Eye (tissue), 1 donor: ENCODE measurements around the gene ZDHHC6.
A peak's percentile ranks its signal among the peaks of the same experiment; 100 is the strongest.
"Not testable (repeated sequence)": the region's sequence is repeated elsewhere in the genome, so short reads cannot be mapped to it uniquely, and the experiment has no call there.

Experiments used
- DNase-seq: peaks from one replicate; pipeline ENCODE4 v3.0.0-alpha.2; 2015

The ZDHHC6 gene

GRCh38 chr10:112446855-112447619 is at the start of gene ZDHHC6, which contains the start of gene VTI1A:
ZDHHC6 (minus strand) TSS chr10:112446914; CDS start chr10:112445436, 1,478 bp downstream.
VTI1A (plus strand) TSS chr10:112447215; CDS start chr10:112447374, 159 bp downstream.
- DNase-seq, result peak; percentile 96

GRCh38 chr10:112492736-112493135 is 46.0 kb upstream of the ZDHHC6 start:
- DNase-seq, result no peak

- no peak for DNase-seq
These were observed 44.4 kb upstream of the ZDHHC6 start for GRCh38 chr10:112491144-112491543.

DNA sequence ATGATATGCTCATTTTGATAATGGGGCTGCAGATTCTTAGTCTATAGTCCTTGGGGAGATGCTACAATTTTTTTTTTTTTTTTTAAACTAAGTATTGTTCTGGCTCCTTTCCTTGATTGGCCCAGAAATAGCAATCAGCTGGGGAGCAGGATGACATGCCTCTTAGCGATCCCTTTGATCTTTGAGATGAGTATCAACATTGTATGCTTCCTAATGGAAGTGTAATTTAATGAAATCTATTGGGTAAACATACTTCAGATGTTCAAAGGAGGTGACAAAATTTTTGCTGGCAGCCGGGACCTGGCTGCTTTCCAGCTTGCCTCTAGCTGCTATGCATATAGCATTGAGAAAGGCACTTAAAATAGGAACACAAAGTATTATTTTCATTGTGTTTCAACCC is 43.8 kb upstream of the ZDHHC6 start:
- DNase-seq, result peak; percentile 39

- DNase-seq, result no peak
These were observed 41.2 kb upstream of the ZDHHC6 start for GRCh38 chr10:112487964-112488363.

DNA sequence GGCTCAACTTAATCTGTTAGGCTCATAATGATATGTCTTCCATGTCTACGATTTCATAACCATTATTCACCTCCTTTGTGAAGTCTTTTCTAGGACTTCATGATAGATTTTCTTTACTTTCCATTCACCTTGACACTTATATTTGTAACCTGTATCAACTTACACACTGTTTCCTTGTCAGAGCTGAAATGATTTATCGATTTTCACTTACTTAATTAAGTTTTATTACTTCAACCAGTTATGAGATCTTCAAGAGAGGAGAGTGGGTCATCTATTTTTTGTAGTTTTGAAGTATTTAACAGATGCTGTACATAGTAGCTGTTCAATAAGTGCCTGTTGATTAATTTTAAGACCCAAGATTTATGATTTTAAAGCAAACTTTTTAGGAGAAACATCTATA is 37.7 kb upstream of the ZDHHC6 start:
- no peak for DNase-seq

GRCh38 chr10:112481602-112482001 is 34.9 kb upstream of the ZDHHC6 start:
- no peak for DNase-seq

DNA sequence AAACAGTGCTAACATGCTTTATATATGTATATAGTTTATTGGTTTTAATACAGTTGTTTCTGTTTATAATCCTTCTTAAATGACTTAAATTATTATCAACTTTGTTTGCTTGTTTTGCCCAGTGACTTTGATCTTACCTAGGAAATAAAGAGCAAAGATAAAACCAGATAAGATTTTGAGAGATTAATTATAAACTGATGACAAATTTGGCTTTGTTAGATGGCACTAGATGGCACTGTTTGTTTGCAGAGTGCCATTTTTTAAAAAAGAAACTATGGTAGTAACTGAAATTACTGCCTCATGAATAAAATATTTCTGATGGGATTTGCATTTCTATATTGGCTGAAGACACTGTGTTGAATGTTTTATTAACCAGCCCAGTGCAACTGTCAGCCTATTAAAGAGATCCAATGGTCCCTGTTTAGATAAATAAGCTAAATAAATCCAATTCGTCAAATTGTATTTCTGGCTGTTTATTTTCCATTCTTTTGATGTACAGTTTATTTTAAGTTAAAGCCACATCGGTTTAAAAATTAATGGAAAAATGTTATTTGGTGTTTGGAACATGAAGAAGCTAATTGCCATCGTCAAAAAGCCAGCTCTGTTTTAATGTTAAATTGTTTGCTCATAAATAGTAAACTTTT is 29.0 kb upstream of the ZDHHC6 start:
- DNase-seq, result peak; percentile 30

DNA sequence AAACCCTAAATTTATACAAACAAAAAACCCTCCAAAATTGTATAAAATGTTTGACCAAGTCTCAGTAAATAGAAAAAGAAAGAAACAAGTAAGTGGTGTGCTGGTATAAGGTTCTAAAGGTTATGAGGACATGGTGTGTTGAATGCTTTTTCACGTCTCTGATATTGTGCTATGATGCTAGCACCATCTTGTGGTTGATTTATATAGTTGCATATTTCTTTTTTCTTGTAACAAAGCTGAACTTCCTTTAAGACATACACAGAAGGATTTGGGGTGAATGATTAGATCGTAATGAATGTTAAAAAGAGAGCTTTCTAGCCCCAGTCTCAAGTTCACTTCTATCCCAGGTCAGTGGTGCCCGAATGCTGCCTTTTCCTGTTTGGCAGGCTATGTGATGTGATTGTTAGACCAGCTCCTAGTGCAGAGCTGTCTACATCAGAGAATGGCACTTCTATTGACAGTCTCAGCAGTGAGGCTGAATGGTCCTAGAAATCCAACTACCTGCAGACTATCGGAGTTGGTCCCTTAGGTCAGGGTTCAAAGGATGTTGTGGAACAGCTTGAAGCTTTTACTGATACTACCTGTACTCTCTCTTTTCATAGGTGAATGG is 25.3 kb upstream of the ZDHHC6 start:
- DNase-seq, result peak; percentile 61

DNA sequence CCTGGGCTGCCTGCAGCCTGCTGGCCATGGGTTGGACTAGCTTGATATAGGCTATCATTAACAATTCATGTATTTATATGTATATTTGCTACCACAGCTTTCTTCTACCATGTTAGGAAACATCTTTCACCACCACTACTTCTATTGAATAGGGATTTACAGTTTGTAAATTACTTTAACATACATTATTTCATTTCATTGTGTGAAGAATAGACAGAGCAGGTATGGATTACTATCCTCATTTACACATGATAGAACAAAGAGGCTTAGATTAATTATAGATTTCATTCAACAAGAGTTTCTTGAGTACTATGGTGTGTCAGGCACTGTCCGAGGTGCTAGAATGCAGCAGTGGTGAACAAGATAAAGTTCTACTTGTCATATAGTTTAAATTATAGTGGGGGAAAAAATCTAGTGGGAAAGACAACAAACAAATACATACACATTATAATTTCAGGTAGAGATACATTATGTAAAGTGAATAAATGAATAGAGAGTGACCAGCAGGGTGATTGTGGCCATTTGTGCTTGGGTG is 20.9 kb upstream of the ZDHHC6 start:
- no peak for DNase-seq

DNA sequence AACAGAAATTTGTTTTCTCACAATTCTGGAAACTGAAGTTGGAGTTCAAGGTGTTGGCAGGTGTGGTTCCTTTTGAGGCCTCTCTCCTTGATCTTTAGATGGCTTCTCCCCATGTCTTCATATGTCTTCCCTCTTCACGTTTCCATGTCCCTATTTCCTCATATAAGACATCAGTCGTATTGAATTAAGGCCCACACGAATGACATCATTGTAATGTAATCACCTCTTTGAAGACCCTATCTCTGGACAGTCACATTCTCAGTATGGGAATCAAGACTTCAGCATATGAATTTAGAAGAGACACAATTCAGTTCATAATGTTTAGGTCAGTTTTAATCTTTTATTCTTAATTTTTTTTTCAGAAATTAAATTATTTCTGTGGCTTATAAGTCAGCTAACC is 20.1 kb upstream of the ZDHHC6 start:
- no peak for DNase-seq

DNA sequence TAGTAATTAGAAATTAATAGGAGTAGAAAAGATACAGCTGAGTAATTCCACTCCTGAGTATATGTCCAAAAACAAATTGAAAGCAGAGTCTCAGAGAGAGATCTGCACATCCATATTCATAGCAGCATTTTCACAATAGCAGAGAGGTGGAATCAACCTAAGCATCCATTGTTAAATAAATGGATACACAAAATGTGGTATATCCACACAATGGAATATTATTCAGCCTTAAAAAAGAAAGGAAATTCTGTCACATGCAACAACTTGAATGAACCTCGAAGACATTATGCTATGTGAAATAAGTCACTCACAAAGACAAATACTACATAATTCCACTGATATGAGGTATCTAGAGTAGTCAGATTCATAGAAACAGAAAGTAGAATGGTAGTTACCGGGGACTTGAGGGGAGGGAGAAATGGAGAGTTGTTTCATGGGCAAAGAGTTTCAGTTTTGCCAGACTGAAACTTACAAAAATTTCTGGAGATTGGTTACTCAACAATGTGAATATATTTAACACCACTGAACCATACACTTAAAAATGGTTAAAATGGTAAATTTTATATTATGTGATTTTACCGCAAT is 18.7 kb upstream of the ZDHHC6 start:
- no peak for DNase-seq

GRCh38 chr10:112464074-112464473 is 17.4 kb upstream of the ZDHHC6 start:
- not testable (repeated sequence) for DNase-seq

- no peak for DNase-seq
These were observed 14.5 kb upstream of the ZDHHC6 start for GRCh38 chr10:112461029-112461887.

DNA sequence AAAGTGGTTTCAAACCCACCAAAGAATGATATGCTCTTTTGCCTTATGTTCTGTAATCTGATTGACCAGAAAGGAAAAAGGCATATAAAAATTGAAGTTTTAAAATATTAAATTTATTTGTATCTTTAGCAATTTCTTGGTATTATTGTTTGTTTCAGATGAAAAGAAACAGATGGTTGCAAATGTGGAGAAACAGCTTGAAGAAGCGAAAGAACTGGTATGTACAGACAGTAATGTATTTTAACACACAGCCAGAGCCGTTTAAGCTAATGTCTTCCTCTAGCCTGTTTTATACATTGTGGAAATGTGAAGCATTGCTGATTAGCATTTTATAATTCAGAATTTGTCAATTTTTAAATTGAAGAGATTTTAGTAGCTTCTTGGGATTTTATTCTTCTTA is 13.7 kb upstream of the ZDHHC6 start:
- no peak for DNase-seq

DNA sequence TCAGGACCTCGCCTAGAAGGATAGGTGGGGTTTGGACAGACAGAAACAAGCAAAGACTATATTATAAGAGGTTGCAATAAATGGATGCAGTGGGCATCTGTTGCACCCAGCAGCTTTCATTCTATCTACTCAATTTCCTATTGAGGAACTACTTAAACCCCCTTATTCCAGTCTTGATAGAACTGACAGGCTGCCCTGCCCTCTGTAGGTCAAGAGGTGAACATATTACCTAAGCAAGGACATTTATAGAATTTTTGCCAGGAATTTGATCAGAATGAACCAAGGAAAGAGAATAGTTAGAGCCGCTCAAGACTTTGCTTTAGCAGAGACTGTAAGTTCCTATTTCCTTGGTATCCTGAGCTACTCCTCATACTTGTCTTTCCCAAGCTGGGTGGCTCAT is 9.8 kb upstream of the ZDHHC6 start:
- no peak for DNase-seq

GRCh38 chr10:112454910-112455779 is 8.4 kb upstream of the ZDHHC6 start:
- no peak for DNase-seq

DNA sequence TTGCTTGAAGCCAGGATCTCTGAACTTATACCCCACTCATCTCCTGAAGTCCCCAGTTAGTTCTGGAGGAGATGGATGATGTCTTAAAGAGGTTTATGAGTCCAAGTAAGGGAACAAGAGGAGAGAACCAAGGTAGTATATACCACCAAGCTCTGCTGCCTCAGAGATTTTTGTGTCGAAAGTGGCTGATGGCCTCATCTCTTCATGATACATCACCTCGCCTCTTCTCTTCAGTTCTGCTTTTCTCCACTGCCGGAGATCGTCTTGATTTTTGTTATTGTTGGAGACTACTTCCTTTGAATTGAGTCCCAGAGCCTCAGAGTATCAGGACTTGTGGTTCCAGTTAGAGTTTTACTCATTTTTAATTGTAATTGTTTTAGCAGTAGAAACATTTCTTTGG is 2.2 kb upstream of the ZDHHC6 start:
- DNase-seq, result no peak

- no peak for DNase-seq
These were observed 860 bp upstream of the ZDHHC6 start for GRCh38 chr10:112447620-112447928.

DNA sequence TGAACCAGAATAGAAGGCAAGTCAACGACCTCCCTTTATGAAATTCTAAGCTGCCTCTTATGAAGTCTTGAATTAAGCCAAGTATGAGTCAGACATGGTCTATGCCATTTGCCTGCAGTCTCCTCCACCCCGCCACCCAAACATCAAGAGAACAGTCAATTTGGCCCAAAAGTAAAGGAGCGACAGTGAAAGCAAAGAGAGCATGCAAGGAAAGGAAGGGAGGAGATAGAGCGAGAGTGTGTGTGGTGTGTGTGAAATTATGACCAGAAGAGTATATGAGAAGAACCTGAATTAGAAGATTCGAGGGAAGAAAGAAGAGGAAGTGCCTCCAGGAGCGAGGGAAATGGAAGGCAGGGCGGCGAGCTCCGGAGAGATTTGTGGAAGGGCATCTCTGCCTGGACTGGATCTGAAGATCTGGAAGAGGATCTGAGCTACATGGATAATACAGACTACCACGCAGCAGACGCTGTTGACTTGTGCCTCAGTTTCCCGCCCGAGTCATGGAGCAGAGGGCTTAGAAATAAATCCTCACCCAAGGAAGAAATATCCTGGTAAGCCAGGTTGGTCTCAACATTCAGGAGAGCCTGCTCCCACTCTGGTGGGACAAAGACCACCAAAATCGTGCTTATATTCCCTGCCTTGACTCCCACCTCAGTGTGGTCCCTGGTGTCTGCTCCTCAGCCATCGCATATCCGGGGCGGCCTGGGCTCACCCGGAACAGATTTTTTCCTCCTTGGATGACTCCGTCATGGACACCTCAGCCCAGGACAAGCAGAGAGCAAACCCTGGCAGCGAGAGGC is 459 bp downstream of the ZDHHC6 start:
- DNase-seq, result no peak

DNA sequence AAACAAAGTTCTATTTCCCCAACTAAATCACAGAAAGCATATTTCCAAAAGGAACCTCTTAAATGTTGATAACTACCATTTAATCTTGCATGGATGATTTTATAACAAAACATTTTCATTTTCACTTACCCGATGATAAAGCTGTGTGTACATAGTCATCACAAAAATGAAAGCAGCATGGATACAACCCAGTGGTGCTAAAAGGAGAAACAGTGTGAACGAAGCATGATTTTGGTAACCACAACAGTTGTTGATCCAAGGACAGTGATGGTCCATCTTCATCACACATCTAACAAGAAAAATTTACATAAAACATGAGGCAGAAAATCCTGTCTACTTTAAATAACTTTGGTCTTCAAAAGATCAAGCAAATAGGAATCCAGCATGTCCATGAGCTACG is 4.7 kb downstream of the ZDHHC6 start:
- DNase-seq, result no peak
